ENCODE results near the gene KISS1R.
"Not testable (repeated sequence)": the region's sequence is repeated elsewhere in the genome, so short reads cannot be mapped to it uniquely, and the experiment has no call there.

The KISS1R gene

GRCh38 chr19:917323-918151 lies at the start of gene KISS1R:
Gene KISS1R, plus strand, starts transcription at chr19:917333. Its CDS starts 170 bp downstream, at chr19:917503.
- peak; percentile 47 for DNase-seq

- no peak for DNase-seq
These were observed 49.2 kb upstream of the KISS1R start for GRCh38 chr19:867855-868457.

- no peak for DNase-seq
These were observed 48.5 kb upstream of the KISS1R start for GRCh38 chr19:868458-869244.

GRCh38 chr19:869245-870177 lies 47.6 kb upstream of the KISS1R start:
- DNase-seq: no peak

GRCh38 chr19:870314-870713 lies 46.8 kb upstream of the KISS1R start:
- DNase-seq: no peak

GRCh38 chr19:870963-871401 lies 46.2 kb upstream of the KISS1R start:
- no peak for DNase-seq

- DNase-seq: no peak
These were observed 45.5 kb upstream of the KISS1R start for GRCh38 chr19:871446-872265.

- peak; percentile 88 for DNase-seq
These were observed 44.7 kb upstream of the KISS1R start for GRCh38 chr19:872266-872951.

- DNase-seq: peak; percentile 85
These were observed 44.0 kb upstream of the KISS1R start for GRCh38 chr19:873084-873483.

GRCh38 chr19:873561-874041 lies 43.5 kb upstream of the KISS1R start:
- DNase-seq: no peak

- DNase-seq: no peak
These were observed 41.8 kb upstream of the KISS1R start for GRCh38 chr19:875265-875879.

- no peak for DNase-seq
These were observed 41.0 kb upstream of the KISS1R start for GRCh38 chr19:876089-876488.

- no peak for DNase-seq
These were observed 40.3 kb upstream of the KISS1R start for GRCh38 chr19:876780-877314.

GRCh38 chr19:877992-878660 lies 39.0 kb upstream of the KISS1R start:
- not testable (repeated sequence) for DNase-seq

- DNase-seq: not testable (repeated sequence)
These were observed 38.2 kb upstream of the KISS1R start for GRCh38 chr19:878751-879561.

GRCh38 chr19:879711-880438 lies 37.3 kb upstream of the KISS1R start:
- no peak for DNase-seq

- DNase-seq: no peak
These were observed 35.6 kb upstream of the KISS1R start for GRCh38 chr19:881385-882071.
